ENCODE results near the gene CTCF. TPM values are rescaled to one million over a fixed set of nuclear protein-coding genes. Genes with fewer than 3 reads are reported as not detected.

The CTCF gene
- total RNA-seq, 1 donor from 2014 or later = 35.6 TPM

DNA sequence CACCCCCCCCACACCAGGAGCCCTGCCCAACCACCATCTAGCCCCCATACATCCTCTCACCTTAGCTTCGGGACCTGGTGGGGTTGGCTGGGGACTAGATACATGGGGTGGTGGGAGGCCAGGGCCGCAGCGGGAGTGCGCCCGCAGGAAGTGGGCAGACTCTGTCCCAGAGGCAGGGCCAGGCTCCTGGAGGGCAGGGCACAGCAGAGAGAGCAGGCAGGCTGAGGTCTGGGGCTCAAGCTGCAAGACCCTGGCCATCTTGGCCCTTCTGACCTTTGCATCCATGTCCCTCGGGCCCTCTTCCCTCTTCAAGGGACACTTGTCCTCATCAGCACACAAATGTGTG lies 101.5 kb downstream of the CTCF start:
- no peak for DNase-seq (ENCODE audit: low read depth)

DNA sequence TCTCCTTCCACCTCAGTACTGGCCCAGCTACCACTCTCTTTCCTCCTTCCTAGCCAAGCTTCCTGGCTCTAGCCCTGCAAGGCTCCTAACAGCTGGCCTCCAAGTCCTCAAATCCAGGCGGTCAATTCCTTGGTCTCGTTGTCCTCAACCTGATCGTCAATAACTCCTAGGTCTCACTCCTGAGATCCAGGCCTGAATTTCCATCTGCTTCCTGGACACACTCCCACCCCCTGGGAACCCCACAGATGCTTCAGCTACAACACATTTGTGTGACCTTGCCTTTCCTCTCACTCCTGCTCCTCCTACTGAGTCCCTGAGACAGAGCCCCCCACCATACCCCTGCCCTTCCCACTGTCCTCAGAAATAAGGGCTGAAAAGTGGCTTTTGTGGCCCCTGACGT lies 101.9 kb downstream of the CTCF start:
- DNase-seq (ENCODE audit: low read depth) = no peak

DNA sequence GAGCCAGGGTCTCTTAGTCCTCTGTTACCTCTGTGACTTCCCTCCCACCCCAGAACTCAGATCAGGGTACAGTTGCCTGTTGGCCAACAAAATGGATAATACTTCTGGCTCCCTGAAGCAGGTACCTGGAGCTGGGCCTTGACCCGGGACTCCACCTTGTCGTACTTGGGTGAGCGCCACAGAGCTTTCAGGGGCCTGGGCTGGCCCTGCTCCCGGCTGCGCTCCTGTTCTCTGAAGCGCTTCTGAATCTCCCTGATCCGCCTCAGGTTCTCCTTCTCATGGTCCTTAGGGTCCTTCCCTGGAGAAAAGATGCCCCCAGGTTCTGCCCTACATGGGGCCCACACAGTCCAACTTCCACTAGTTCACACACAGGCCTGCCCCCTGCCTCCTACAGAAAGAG lies 102.5 kb downstream of the CTCF start:
- DNase-seq (ENCODE audit: low read depth) = no peak

DNA sequence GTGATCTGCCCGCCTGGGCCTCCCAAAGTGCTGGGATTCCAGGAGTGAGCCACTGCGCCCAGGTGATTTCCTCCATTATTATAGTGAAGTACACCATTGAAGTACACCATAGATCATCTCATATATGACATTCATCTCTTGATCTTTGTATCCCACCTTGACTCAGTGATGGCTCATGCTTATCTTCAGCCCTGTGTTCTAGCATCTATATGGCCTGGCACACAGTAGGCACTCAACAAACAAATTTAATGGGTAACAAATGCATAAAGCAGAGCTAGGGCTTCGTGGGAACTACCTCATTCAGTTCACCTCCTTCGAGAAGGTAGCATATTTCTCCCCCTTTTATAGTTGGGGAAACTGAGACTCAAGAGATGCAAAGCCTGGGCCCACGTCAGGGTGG lies 103.3 kb downstream of the CTCF start:
- no peak for DNase-seq (ENCODE audit: low read depth)

DNA sequence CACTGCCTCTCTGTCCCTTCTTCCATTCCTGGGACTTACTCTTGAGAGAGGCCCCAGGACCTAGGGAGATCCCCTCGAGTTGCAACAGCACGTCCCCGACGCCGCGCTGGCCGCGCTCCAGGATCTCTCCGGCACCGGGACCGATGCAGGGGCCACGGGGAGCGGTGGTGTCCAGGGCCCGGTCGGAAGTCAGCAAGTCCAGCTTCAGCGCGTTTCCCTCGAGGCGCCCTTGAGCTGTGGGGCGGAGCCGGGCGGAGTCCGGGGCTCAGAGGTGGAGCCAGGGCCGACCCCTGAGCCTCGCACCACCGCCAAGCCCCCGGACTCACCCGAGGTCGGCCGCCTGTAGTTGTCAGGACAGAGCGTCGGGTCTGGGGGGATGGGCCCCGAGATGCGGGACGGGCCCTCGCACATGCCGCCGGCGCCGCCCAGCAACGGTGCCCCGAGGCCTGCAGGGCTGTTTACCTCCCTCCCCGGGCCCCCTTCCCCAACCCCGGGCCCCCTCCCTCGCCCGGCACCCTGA lies 103.8 kb downstream of the CTCF start:
- DNase-seq (ENCODE audit: low read depth) = no peak

DNA sequence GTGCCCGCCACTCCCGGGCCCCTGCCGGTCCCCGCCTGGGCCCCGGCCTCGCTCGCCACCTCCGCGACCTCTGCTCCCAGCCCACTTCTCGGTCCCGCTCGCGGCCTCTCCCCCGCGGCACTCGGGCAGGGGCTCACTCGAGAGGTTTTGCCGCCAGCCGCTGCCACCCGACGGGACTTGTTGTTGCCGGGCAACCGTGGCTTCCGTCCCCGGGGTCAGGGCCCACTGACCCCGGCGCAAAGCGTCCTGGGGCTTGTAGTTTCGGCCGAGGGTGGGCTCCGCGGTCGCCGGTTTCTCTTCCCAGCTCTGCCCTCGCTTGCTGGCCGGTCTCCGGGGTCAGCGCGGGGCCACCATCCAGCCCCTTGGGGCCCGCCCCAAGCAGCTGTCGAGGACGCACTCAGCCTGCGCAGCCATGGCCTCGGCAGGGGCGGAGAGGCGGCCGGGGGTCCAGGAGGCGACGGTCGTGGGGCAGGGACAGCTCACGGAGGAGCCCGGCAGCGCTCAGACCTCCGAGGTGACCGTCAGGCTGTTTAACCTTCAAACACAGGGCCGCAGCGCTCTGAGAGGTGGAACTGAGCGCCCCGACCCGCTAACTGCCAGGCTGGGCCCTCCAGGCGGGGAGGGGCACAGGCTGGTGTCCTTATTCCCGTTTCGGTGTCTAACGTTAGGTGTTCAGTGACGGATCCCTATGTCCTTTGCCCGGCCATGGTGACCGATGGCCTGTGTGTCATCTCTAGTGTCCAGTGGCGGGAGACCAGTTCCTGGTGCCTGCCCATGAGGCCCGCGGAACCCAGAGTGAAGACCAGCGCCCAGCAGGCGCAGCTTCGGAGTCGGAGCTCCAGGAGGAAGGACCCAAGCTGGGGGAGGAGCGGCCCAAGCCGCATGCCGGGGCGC lies 104.5 kb downstream of the CTCF start, which contains the start of the genes C16orf86 and ENKD1:
TSS of gene C16orf86 (plus strand) at position 256 of the 894 bp plus-strand sequence. CDS start at position 413, 157 bp downstream.
TSS of gene ENKD1 (minus strand) at position 192 of the 894 bp plus-strand sequence. CDS start 308 bp downstream, outside the sequence.
- peak; percentile 46 for DNase-seq (ENCODE audit: low read depth)

DNA sequence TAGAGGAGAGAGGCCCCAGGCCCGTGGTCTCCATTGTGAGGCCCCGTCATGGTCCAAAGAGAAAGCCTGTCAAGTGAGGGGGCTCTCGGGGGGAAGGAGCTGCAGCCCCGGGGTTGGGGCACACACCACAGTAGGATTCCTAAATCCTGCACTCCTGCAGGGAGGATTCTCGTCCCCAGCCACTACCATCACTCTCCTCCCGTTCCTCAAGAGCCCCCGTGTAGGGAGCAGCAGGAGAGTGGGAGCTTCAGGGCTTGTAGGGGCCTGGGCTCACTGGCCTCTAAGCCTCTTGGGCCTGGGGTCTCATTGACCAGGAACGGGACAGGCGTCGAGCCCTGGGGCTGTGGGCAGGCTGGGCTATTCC lies 105.1 kb downstream of the CTCF start:
- DNase-seq (ENCODE audit: low read depth) = no peak

DNA sequence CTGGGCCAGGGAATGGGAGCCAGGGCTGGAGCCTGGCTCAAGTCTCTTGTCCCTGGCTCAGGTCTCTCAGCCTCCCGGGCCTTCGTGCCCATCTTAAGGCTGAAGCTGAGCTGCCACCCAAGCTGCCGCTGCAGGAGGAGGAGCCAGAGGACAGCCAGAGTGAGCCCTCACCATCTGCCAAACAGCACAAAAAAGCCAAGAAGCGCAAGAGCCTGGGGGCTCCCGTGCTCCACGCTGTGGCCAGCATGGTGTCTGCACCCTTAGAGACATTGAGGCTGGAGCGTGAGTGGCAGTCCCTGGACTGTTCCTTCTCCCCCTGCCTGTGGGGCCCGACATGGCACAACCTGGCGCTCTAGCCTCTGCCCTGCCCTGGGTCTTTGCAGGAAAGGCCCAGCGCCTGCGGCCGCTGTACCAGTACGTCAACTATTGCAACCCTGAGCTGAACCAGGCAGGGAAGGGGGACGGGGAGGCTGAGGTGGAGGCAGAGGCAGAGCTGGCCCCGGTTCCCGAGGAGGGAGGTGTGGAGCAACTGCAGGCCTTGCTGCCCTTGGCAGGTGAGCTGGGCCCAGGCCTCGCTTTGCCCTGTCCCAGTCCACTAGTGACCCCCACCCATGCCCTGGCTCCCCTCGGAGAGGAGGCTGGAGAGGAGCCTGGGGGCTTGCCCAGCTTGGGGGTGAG lies 105.6 kb downstream of the CTCF start:
- DNase-seq (ENCODE audit: low read depth) = peak; percentile 84

DNA sequence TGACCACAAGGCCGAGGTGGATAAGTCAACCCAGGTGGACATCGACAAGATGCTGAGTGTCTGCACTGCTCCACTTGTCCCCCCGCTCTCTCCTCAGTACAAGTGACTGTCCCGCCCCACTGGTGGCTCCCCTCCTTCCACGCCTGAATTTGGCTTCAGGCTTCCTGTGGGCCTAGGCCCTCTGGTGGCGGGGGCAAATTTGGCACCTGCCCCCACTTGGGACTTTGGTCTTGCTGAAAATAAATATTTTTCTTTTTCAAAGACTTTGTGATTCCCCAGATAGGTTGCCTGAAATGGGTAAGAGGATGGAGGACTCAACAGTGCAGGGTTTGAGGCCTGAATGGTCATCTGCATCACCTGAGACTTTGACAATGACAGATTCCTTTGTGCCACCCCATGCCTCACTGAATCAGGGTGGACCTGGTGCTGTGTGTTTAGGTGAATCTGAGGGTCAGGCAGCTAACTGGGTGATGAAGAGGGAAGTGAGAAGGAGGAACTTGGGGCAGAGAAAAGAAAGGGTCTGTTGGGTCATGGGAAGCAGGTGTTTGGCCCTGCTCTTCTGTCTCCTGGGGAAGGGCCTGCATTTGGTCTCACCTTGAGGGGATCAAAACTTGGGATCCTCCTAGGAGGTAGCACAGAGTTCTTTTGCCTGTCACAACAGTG lies 106.3 kb downstream of the CTCF start:
- DNase-seq (ENCODE audit: low read depth) = no peak

DNA sequence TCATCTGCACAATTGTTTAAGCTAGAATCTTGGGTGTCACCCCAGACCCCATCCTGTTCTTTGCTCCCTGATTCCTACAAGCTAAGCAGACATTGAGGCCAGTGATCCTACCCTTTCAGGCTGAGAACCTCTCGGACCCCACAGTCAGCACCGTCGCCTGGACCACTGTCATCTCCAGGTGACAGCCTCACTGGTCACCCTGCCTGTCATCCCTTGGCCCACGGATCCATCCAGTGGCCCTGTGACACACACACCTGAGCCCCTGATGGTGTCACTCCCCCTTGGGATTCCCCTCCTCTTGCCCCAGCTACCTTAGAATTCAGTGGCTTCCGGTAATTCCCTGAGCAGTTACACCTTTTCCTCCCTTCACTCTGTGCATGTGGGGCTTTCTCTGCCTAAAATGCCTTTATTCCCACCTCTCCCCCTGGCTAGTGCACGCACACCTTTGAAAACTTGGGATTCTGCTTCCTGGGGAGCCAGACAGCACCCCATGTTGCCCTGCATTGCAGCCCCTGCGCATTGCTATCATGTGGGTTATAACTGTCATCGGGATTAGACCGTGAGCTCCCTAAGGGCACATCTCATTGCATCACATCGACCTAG lies 107.3 kb downstream of the CTCF start:
- DNase-seq (ENCODE audit: low read depth) = no peak

DNA sequence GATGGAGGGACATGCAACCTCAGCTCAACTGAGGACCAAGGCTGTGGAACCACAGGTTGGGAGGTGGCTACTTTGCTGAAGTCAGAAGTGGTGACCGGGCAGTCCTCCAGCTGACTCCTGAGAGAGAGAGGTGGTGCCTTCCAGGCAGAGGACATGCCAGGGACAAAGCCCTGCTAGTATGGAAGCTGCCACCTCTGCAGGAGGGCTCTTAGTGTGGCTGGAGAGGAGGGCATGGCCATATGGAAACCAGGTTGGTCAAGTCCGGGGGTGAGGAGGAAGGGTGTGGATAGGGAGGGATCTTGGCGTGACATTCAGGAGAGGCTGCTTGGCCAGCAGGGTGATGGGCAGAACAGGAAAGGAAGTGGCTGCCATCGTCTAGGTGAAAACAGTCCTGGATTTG lies 110.0 kb downstream of the CTCF start:
- no peak for DNase-seq (ENCODE audit: low read depth)

DNA sequence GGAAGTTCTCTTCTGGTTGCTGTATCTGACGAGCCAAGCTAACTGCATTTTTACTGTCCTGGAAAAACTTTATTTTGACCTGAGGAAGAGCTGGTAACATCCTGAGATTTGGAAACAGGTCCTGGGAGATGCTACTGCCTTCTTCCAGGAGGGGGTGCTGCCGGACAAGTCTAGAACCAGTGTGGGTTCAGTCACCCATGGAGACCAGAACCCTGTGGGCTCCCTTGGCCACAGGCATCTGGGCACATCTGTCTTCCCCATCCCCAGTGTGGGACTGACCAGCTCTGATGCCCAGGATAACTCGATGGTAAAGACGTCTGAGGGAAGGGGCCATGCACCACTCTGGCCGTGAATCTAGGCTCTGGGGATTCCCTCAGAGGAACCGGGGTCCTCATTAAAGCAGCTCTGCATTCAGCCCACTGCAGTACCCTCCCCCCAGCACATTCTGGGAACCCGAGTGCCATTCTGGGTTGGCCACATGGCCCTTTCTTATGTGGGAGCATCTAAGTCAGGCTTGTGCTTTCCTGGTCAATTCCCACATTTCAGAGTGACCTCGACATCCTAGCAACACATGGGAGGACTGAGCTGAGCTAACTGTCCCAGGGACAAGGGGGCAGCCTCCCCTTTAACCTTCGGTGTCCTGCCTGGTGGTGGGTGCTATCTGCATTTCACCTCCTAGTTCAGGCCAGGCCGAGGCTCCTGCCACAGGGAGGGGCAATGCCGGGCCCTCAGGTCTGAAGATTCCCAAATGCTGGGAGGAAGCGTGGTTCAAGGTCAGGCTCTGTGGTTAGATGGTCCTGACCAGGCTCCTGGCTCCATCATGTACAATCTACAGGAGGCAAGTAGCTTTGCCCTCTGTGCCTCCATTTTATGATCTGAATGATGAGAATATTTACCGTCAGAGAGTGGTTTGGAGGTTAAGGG lies 110.7 kb downstream of the CTCF start:
- DNase-seq (ENCODE audit: low read depth) = peak; percentile 69

DNA sequence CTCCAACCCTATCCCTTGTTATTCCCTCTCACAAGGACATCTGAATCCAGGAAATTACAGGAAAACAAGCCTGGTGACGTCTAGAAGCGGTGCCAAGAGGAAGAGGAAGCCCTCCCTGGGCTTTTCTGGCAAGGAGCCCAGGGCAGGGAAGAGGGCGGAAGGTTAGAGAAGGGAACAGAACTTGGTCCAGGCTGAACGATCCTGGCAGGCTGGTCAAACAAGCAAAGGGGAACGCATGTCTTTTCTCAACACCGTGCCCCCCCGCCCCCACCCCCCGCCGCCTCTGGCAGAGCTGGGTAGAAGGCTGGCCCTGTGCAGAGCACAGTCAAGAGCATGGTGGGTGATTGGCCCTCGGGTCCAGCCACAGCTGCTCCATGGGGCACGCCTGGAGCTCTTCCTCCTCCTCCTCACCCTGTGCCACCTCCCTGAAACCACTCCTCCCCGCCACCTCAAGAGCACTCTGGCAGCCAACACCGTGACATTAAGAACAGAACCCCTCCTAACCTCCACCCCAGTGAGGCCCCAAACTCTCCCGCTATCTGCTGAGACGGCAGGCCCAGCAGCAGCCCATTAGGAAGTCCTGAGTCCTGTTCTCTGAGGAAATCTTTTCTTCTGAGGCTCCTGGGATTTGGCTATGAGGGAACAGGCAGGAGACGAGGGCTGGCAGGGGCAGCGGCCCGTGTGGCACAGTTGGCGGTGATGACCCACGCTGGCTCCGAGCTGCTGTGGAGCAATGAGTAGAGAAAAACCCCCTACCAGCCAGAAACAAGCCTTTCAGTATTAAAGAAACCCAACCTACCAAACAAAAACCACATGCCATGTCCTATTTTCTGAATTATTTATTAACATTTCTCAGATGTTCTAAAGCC lies 111.6 kb downstream of the CTCF start:
- peak; percentile 34 for DNase-seq (ENCODE audit: low read depth)

DNA sequence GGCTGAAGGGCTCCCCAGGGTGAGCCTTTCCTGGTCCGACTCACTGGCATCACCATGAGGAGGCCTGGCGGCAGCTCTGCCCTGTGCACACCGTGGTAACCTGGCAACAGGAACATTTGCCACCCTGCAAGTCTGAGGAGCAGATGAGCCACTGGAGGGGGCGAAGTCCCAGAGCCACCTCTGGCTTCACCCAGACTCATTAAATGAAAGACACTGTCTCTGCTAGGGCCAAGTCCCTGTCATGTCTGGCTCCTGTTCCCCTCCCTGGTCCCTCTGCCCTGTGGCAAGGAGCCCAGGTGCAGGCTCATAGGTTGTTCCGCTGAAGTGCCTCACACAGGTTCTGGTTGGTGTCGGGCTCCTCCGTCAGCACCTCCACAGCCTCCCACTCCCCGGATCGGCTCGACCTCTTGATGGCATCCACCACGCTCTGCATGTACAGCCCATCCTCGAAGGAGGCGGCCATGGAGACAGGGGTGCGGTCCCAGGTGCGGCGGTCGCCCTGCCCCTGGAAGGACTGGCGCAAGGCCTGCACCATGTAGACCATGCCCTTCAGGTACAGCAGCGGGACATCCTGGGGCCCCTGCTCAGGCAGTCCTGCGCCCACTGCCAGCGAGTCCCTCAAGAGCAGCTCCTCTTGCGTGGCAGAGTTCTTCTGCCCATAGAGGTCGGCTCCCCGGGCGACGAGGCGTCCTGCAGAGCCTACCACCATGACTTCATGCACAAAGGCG lies 112.7 kb downstream of the CTCF start:
- no peak for DNase-seq (ENCODE audit: low read depth)

DNA sequence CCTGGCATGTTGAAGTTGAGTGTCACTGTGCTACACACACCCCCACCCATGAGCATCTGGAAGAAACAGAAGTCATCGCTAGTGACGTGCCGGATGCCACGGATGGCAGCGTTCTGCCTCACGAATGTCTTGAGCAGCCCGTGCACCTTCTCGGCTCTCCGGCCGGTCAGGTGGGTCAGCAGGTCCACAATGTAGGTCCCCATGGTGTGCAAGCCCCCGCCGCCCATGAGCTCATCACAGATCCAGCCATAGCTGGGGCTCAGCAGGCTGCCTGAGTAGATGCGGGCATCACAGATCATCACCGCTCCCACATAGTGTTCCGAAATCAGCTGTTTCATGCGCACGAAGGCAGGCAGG lies 113.2 kb downstream of the CTCF start:
- no peak for DNase-seq (ENCODE audit: low read depth)

DNA sequence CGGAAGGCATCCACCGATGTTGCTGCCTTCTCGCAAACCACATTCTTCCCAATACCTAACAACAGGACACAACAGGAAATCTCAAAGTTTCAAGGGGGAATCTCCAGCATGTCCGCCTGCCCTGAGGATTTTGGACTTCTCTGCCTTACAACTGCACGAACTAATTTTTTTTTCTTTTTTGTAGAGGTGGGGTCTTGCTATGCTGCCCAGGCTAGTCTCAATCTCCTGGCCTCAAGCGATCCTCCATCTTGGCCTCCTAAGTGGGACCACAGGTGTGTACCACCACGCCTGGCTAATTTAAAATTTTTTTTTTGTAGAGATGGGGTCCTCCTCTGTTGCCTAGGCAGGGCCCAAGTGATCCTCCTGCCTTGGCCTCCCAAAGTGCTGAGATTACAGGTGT lies 113.7 kb downstream of the CTCF start:
- DNase-seq (ENCODE audit: low read depth) = no peak

DNA sequence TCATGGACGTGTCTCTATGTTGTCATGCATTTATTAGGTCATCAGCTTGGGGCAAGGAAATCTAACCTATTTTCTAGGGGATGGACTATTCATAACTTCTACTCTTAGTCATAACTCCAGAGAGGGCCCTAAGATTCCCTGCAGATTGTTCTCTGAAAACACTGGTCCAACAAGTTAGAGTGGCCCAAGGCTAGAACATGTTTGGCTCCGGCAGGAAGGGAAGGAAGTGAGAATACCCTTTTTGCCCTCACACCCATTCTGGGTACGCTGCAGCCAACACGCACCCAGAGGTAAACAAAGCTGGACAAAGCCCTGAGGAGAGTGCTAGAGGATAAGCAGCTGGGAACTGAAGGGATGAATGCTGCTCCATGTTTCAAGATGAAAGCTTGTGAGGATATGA lies 114.2 kb downstream of the CTCF start:
- DNase-seq (ENCODE audit: low read depth) = no peak

DNA sequence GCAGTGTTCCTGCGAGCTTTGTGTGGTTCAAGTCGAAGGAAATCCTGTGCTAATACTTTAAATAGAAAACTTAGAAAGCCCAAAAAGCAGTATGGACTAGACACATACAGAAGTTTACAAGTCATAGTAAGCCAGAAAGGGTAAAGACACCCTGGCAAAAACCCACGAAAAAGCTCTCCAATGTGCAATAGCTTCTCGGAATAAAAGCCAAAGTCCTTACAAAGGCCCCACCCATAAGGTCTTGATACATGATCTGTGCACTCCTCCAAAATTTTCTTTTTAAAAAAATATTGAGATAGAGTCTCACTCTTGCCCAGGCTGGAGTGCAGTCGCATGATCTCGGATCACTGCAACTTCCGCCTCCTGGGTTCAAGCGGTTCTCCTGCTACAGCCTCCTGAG lies 114.6 kb downstream of the CTCF start:
- DNase-seq (ENCODE audit: low read depth) = no peak

DNA sequence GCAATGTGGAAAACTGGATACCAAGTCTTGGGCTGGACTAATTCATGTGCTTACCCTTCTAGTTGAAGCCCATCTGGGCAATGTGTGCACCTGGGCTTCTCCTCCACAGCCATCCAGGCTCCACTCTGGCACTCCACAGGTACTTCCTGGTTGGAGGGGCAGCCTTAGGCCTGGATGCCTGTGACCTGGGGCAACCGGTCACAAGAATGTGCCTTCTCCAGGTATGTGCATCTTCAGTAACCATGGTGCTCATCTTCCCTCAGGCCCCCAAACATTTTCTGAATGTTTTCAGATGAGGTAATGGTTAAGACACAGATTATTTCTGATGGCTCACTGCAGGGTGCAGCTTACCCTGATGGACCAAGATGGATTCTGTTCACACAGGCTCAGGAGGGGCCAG lies 115.4 kb downstream of the CTCF start:
- no peak for DNase-seq (ENCODE audit: low read depth)

All from renal cortical epithelial cell (primary cell).